SK-N-MC (cell line): Measurements from ENCODE around the gene HDDC2.

ENCODE experiments used
- EZH2 ChIP-seq: fragments of 200-600 bp; sonication (generic); IDR thresholded peaks from one replicate; pipeline ENCODE4 v1.6.1; 2017; ENCODE audit warnings: antibody characterized with exemption
- POLR2AphosphoS5 ChIP-seq: IDR thresholded peaks from 2 replicates; pipeline ENCODE4 v1.6.1; 2012; ENCODE audit warnings: mild to moderate bottlenecking, low read depth, low read length, borderline replicate concordance

DNA sequence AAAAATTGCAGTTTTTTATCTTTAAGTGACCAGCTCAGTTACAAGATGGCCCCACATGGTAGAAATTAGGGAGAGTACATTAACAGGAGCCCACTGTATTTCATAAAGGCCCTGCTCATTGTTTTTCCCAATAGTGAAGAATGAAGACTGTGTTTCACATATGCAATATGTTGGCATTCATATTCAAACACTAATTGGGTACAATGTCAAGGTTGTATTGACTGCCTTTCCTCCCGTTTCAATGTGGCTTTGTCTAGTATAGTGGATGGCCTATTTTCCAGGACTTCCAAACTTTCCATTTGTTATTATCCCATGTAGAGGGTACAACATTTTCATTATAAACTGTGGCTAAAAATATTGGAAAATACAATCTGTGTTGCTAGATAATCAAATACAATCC is 51.3 kb downstream of the HDDC2 start:
- no peak for TF ChIP-seq EZH2
- TF ChIP-seq POLR2AphosphoS5: no peak
